ENCODE results near the gene UNC93A. TPM values are rescaled to one million over a fixed set of nuclear protein-coding genes. Genes with fewer than 3 reads are reported as not detected.
"Not testable (repeated sequence)": the region's sequence is repeated elsewhere in the genome, so short reads cannot be mapped to it uniquely, and the experiment has no call there.

UNC93A gene
- total RNA-seq, 1 experiment from 2014 or later, result 2.5 TPM

- Histone ChIP-seq H3K27me3 (ENCODE audit: control insufficient read depth, insufficient read depth, low read length) (peaks cover 3% of the 10 kb centered on the region; the same call in 1 of the 2 replicates), H3K4me3 (ENCODE audit: insufficient read depth, low read depth, low read length) (no peak overlapping the region), H3K36me3 (replicated peaks; ENCODE audit: control insufficient read depth, insufficient read depth, low read length) (no peaks in the 10 kb centered on the region)
- DNase-seq, result no peak
Observed at GRCh38 chr6:167279766-167280446, 11.2 kb upstream of the UNC93A start.

GRCh38 chr6:167280466-167280865 is 10.6 kb upstream of the UNC93A start:
- not testable (repeated sequence) for H3K36me3 ChIP-seq (replicated peaks; ENCODE audit: control insufficient read depth, insufficient read depth, low read length); DNase-seq; H3K27me3 ChIP-seq (ENCODE audit: control insufficient read depth, insufficient read depth, low read length); H3K4me3 ChIP-seq (ENCODE audit: insufficient read depth, low read depth, low read length)

GRCh38 chr6:167282165-167282564 is 8.9 kb upstream of the UNC93A start:
- Histone ChIP-seq H3K36me3 (replicated peaks; ENCODE audit: control insufficient read depth, insufficient read depth, low read length) (no peaks in the 10 kb centered on the region), H3K27me3 (ENCODE audit: control insufficient read depth, insufficient read depth, low read length) (peaks cover 3% of the 10 kb centered on the region; the same call in 1 of the 2 replicates), H3K4me3 (ENCODE audit: insufficient read depth, low read depth, low read length) (no peak overlapping the region)
- no peak for DNase-seq

DNA sequence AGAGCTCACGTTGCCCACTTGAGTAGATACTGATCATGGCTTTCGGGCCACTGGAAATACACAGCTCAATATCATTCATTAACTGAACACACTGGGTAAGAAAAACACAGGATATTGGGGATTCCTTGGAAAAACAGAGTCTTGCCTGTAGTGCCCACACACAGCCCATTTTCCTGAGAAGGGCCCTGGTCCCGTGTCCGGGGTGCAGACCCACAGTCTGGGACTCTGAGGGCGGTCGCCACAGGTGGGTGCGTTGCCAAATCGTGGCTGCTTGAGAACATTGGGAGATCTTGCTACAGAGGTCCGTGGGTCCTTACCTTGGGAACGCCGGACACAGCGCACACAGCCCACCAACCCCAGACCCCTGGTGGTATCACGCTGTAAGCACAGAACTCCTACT is 6.5 kb upstream of the UNC93A start:
- DNase-seq; H3K36me3 ChIP-seq (replicated peaks; ENCODE audit: control insufficient read depth, insufficient read depth, low read length); H3K27me3 ChIP-seq (ENCODE audit: control insufficient read depth, insufficient read depth, low read length); H3K4me3 ChIP-seq (ENCODE audit: insufficient read depth, low read depth, low read length): not testable (repeated sequence)

- DNase-seq, result no peak
- H3K36me3 ChIP-seq (replicated peaks; ENCODE audit: control insufficient read depth, insufficient read depth, low read length), result no peaks in the 10 kb centered on the region
- H3K4me3 ChIP-seq (ENCODE audit: insufficient read depth, low read depth, low read length), result no peak overlapping the region
- H3K27me3 ChIP-seq (ENCODE audit: control insufficient read depth, insufficient read depth, low read length), result peaks cover 3% of the 10 kb centered on the region; the same call in 1 of the 2 replicates
Observed at GRCh38 chr6:167285077-167285770, 5.9 kb upstream of the UNC93A start.

- no peaks in the 10 kb centered on the region for H3K27me3 ChIP-seq (ENCODE audit: control insufficient read depth, insufficient read depth, low read length)
- H3K4me3 ChIP-seq (ENCODE audit: insufficient read depth, low read depth, low read length), result no peak overlapping the region
- H3K36me3 ChIP-seq (replicated peaks; ENCODE audit: control insufficient read depth, insufficient read depth, low read length), result no peaks in the 10 kb centered on the region
- DNase-seq, result no peak
Observed at GRCh38 chr6:167287513-167288048, 3.5 kb upstream of the UNC93A start.

- not testable (repeated sequence) for DNase-seq; H3K4me3 ChIP-seq (ENCODE audit: insufficient read depth, low read depth, low read length); H3K27me3 ChIP-seq (ENCODE audit: control insufficient read depth, insufficient read depth, low read length); H3K36me3 ChIP-seq (replicated peaks; ENCODE audit: control insufficient read depth, insufficient read depth, low read length)
Observed at GRCh38 chr6:167288591-167289225, 2.4 kb upstream of the UNC93A start.

GRCh38 chr6:167289291-167289690 is 1.8 kb upstream of the UNC93A start:
- not testable (repeated sequence) for DNase-seq; H3K36me3 ChIP-seq (replicated peaks; ENCODE audit: control insufficient read depth, insufficient read depth, low read length); H3K27me3 ChIP-seq (ENCODE audit: control insufficient read depth, insufficient read depth, low read length); H3K4me3 ChIP-seq (ENCODE audit: insufficient read depth, low read depth, low read length)

DNA sequence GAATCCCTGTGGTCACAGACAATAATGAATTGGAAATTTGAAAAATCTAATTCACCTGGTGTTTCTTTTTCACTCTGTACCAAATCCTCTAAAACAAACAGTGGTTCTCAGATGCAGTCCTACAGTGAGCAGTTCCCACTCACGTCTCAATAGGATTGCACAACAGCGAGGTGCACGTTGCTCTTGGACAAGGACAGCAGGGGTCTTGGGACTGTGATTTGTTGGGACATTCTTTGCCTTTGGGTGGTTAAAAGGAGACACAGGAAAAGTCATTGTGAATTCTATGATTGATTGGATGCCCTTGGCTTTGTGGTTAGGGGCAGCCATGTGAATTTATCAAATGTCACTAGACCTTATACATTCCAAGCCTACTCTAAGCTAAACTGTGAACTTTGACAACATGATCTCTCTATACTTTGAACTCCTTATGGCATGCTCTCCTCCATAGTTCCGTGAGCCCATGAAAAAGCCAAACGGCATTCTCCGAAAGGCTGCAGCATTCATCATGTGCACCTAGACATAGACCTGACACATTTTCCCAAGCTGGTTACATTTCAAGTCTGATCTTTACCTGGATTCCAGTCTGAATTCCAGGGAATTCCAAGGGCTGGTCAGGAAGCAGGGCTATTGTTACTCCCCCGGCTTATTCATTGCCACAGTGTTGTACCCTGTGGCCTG is 647 bp downstream of the UNC93A start:
- Histone ChIP-seq H3K36me3 (replicated peaks; ENCODE audit: control insufficient read depth, insufficient read depth, low read length) (no peaks in the 10 kb centered on the region), H3K4me3 (ENCODE audit: insufficient read depth, low read depth, low read length) (no peak overlapping the region), H3K27me3 (ENCODE audit: control insufficient read depth, insufficient read depth, low read length) (no peaks in the 10 kb centered on the region; the same call in 1 of the 2 replicates)
- DNase-seq, result no peak

- no peak for DNase-seq
- Histone ChIP-seq H3K4me3 (ENCODE audit: insufficient read depth, low read depth, low read length) (no peak overlapping the region), H3K27me3 (ENCODE audit: control insufficient read depth, insufficient read depth, low read length) (no peaks in the 10 kb centered on the region; the same call in 1 of the 2 replicates), H3K36me3 (replicated peaks; ENCODE audit: control insufficient read depth, insufficient read depth, low read length) (no peaks in the 10 kb centered on the region)
Observed at GRCh38 chr6:167292301-167293087, 1.4 kb downstream of the UNC93A start.

- H3K4me3 ChIP-seq (ENCODE audit: insufficient read depth, low read depth, low read length), result no peak overlapping the region
- no peaks in the 10 kb centered on the region for H3K36me3 ChIP-seq (replicated peaks; ENCODE audit: control insufficient read depth, insufficient read depth, low read length)
- no peaks in the 10 kb centered on the region; the same call in 1 of the 2 replicates for H3K27me3 ChIP-seq (ENCODE audit: control insufficient read depth, insufficient read depth, low read length)
- no peak for DNase-seq
Observed at GRCh38 chr6:167293088-167293589, 2.0 kb downstream of the UNC93A start.

DNA sequence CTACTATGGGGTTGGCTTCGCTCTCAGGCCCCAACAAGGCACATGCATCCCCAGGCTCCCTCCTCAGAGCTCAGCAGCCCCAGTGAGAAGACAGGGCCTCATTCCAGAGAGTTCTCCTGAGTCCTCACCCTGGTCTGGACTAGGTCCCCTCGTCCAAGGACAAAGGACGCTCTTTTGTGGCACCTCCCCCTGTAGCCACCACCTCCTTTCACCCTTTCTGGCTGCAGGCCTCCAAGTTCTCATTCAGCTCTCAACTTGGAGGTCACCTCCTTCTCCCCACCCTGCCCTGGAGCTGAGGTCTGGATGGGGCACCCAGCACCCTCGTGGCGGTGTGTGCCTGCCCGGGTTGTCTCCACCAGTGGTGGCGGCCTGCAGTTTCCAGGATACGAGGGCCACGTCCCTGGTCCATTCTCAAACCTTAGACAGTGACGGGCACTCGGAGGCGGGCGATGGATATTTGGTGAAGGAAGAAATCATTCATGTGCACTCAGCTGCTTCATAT is 2.5 kb downstream of the UNC93A start:
- Histone ChIP-seq H3K36me3 (replicated peaks; ENCODE audit: control insufficient read depth, insufficient read depth, low read length) (no peaks in the 10 kb centered on the region), H3K27me3 (ENCODE audit: control insufficient read depth, insufficient read depth, low read length) (no peaks in the 10 kb centered on the region; the same call in 1 of the 2 replicates), H3K4me3 (ENCODE audit: insufficient read depth, low read depth, low read length) (no peak overlapping the region)
- no peak for DNase-seq

GRCh38 chr6:167294241-167294640 is 3.1 kb downstream of the UNC93A start:
- H3K27me3 ChIP-seq (ENCODE audit: control insufficient read depth, insufficient read depth, low read length), result no peaks in the 10 kb centered on the region; the same call in 1 of the 2 replicates
- no peaks in the 10 kb centered on the region for H3K36me3 ChIP-seq (replicated peaks; ENCODE audit: control insufficient read depth, insufficient read depth, low read length)
- DNase-seq, result no peak
- H3K4me3 ChIP-seq (ENCODE audit: insufficient read depth, low read depth, low read length), result no peak overlapping the region

Data from H7 (cell line).